ENCODE data around the gene PRKN.
A peak's percentile ranks its signal among the peaks of the same experiment; 100 is the strongest.

PRKN gene

DNA sequence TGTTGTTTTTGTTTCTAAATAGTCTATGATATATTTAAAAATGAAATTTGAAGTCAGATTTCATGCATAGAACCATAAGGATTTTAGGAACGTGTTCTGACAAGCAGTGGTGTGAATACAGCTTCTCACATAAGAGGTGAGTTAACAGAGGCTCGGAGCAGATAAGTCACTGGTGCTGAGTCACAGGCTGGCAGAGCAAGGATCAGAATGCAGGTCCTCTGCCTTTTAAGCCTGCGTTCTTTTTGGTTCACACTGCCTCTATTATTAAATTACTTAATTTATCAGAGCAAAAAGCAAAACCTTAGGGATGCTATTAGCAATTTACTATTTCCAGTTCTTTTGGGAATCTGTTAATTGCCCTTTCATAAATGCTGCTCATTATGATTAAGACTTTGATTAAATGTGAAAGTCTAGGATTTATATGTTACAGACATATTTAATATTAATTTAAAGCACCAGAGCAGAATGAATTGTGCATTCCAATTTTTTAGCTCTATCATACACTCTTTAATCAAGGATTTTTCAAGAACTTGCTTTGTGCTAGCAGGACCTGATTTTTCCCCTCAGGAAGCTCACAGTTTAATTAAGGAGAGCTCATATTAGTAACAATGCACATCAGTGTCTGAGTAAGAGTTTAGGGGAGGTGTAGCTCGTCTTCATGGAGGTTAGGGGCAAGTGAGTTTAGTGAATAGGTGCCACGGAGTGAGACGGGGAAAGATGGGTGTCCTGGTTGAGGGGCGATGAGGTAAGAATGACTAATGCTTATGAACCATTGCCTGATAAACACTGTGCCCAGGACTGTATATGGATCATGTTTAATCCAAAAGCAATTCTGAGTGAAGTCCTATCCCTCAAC is 1241.0 kb downstream of the PRKN start:
- DNase-seq (ENCODE audit: low read depth) = peak; percentile 76

- no peak for DNase-seq (ENCODE audit: low read depth)
These were observed 1245.1 kb downstream of the PRKN start for GRCh38 chr6:161482517-161482858.

DNA sequence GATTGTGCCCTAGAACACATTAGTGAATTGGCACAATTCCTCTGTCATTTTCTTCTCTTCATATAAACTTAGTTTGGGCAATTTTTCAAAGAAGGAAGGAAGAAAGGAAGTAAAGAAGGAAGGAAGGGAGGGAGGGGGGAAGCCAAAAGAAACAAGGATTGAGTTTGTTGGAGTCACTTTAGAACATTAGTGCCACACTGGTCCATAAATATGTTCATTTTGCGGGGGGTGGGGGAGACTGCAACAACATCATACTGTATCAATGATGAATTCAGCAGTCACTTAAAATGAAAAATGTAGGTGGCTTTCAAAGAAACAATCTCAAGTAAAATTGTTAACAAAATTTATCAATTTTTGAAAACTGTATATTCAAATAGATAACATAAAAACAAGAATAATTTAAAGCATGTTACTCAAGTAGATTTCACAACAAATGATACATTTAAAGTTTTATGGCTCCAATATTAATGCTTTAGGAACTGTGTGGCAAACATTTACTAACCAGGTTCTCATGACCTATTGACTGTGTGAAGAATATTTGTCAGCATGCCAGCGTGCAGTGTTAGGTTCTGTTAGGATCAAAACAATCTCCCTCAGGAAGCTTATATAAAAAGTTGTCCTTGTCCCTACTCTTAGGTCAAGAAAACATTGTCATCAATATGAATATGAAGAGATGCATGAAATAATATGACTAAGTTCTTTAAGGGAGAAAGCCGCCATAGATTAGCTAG is 1245.6 kb downstream of the PRKN start:
- DNase-seq (ENCODE audit: low read depth) = no peak

GRCh38 chr6:161480421-161481155 is 1247.0 kb downstream of the PRKN start:
- no peak for DNase-seq (ENCODE audit: low read depth)

DNA sequence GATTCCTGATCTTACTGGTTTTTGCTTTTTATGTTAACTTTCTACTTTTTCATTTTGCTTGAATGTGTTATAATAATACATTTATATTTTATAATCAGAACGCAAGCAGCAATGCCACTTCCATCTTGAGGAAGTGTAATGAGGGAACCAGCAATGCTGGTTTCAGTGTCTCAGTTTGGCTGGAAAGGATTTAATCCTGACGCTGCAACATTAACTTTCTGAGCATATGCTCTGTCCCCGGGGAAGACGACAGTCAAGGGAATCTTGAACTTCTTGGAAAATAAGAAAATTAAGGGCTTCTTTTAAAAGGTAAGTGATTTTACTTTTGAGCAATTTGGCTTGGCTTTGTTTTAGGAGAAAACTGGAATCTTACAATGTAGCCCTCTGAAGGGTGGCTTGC is 1248.2 kb downstream of the PRKN start:
- DNase-seq (ENCODE audit: low read depth) = no peak

GRCh38 chr6:161477876-161478425 is 1249.6 kb downstream of the PRKN start:
- DNase-seq (ENCODE audit: low read depth) = no peak

DNA sequence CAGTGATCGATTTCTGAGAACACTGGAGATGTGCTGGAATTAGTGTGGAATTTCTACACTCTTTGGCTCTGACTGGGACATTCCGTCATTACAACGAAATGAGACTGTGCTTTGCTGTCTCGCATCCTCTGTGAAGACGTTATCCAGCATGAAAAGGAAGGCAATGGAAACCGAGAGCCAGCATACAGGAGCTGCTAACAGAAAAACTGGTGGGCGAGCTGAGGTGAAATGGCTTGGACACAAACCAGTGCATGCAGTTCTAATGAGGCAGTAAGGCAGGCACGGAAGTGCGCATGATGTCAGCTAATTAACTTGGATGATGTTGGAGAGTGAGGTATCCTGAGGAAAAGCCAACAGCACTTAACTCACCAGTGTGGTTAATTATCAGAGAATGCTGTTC is 1250.9 kb downstream of the PRKN start:
- DNase-seq (ENCODE audit: low read depth) = peak; percentile 18

DNA sequence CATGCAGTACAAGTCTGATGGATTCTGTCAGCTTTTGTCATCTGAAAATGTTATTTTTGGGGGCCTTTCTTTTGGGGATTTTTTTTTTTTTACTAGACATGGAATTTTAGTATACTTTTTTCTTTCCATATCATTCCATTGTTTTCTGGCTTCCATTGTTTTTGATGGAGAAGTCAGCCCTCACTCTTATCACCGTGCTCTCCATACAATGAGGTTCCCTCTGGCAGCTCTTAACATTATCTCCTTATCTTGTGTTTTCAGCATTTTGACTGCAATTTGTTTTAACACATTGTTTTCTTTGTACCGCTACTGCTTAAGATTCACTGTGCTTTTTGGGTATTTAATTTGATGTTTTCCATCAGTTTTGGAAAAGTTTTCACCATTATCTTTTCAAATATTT is 1262.2 kb downstream of the PRKN start:
- DNase-seq (ENCODE audit: low read depth) = no peak

DNA sequence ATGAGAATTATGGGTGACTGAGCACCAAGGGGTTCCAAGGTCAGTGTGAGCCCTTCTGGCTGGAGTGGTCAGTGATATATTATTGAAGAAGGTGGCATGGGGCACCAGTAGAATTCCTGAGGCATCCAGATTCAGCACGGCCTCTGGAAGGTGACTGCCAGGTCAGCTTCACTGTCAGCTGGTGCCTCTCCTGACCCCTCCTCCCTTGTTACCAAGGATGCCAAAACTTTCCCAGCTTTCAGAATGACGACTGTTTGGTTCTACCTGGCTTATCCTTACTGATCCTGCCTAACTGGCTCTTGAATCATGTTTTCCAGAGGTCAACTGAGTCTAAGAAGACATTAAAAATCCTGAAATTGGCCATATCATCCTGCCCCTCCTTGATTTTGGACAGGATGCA is 1264.5 kb downstream of the PRKN start:
- no peak for DNase-seq (ENCODE audit: low read depth)

DNA sequence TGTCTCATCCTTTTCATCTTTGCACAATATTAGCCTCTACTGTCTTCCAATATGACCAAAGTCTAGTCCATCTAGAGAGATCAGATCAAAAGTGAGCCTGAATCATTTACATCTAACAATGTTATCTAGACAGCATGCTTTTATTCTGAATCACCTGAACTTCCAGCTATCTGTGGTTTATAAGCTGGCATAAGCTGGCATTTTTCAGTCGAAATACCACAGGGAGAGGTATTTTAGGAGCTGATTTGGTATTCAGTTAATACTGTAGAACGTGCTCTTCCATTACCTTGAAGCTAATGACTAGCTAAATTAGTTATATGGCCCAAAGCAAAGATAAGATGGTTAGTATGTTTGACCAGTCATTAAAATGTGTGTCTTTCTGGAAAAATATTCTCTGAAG is 1265.4 kb downstream of the PRKN start:
- DNase-seq (ENCODE audit: low read depth) = peak; percentile 50

DNA sequence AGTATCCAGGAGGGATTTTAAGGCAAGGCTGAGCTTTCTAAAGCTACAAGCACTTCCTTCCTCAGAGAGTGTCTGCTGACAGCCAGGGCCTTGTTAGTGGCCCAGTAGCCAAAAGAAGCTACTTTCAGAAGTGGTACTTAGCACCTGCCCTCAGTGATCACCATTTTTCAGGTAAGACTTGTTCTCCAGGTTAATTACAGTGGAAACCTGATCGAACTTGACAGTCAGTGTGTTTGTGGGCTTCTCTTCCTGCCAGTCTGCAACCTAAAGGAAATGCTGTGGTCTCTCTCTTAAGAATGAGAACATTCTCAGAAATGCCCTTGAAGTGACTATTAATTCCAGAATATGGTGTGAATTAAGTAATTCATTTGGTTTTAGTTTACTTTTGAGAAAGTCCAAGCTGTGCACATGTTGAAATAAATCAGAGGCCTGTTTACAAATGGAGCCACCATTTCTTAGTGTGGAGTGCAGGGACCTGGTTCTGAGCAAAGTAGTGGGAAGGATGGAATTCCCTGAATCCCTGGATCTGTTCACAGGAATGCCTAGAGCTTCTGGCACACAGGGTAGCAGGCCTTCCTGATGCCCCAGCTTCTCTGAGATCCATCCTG is 1268.5 kb downstream of the PRKN start:
- no peak for DNase-seq (ENCODE audit: low read depth)

- DNase-seq (ENCODE audit: low read depth) = no peak
These were observed 1269.2 kb downstream of the PRKN start for GRCh38 chr6:161458201-161458951.

DNA sequence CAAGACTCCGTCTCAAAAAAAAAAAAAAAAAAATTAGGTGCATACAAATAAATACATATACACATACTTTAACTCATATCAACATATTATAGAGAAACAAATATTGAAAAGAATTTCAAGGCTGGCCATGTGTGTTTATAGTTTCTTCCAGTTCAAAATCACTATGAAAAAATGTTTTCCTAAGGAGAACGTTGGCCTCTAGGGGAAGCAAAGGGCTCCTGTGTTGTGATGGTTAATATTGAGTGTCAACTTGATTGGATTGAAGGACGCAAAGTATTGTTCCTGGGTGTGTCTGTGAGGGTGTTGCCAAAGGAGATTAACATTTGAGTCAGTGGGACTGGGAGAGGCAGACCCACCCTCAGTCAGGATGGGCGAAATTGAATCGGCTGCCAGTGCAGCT is 1271.7 kb downstream of the PRKN start:
- DNase-seq (ENCODE audit: low read depth) = no peak

GRCh38 chr6:161453558-161453957 is 1274.0 kb downstream of the PRKN start:
- no peak for DNase-seq (ENCODE audit: low read depth)

DNA sequence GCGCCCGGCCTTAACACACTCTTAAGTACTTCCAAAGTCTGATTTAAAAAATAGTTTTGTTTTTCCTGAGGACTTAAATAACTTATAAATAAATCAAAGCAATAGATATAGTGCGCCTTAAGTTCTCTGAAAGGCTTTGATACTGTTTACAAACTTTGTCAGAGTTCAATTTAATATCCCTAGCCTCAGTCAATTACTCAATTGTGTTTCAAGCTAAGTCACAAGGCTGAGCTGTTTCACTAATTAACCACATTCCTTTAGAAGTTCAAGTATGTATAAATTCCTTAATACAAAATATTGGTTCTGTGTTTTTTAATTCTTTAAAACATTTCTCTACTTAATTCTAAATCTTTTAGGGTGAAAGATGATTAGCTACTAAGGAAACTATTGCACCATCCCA is 1275.3 kb downstream of the PRKN start:
- no peak for DNase-seq (ENCODE audit: low read depth)

- no peak for DNase-seq (ENCODE audit: low read depth)
These were observed 1278.0 kb downstream of the PRKN start for GRCh38 chr6:161449521-161449920.

GRCh38 chr6:161446949-161447348 is 1280.6 kb downstream of the PRKN start:
- DNase-seq (ENCODE audit: low read depth) = no peak

- DNase-seq (ENCODE audit: low read depth) = no peak
These were observed 1281.2 kb downstream of the PRKN start for GRCh38 chr6:161446296-161446925.

GRCh38 chr6:161445021-161445799 is 1282.4 kb downstream of the PRKN start:
- no peak for DNase-seq (ENCODE audit: low read depth)

GRCh38 chr6:161444464-161444863 is 1283.1 kb downstream of the PRKN start:
- no peak for DNase-seq (ENCODE audit: low read depth)

Measured in ELR (cell line).